Fibroblast of lung (primary cell): ENCODE results near the gene AOAH. TPM values are rescaled to one million over a fixed set of nuclear protein-coding genes. Genes with fewer than 3 reads are reported as not detected.

ENCODE experiments used
- DNase-seq, 2 donors: peaks; one replicate each; pipeline versions ENCODE4 v3.0.0 to v3.0.0-alpha.2; 2010; ENCODE audit warnings: low read depth in 2 of 2
- H2AFZ ChIP-seq: 2 replicates; pipeline ENCODE4 v1.5.1; 2012; ENCODE audit warnings: low read length, control low read depth, inconsistent platforms
- H3K27ac ChIP-seq: 2 replicates; pipeline ENCODE4 v1.5.1; 2011; ENCODE audit warnings: low read length, control low read depth; ENCODE audit not compliant: insufficient read depth
- H3K27me3 ChIP-seq: 2 replicates; pipeline ENCODE4 v1.5.1; 2011; ENCODE audit warnings: mild to moderate bottlenecking, low read length; ENCODE audit not compliant: control insufficient read depth, insufficient read depth
- H3K36me3 ChIP-seq: 2 replicates; pipeline ENCODE4 v1.5.1; 2011; ENCODE audit warnings: low read length; ENCODE audit not compliant: control insufficient read depth, insufficient read depth
- H3K4me1 ChIP-seq: 2 replicates; pipeline ENCODE4 v1.5.1; 2011; ENCODE audit warnings: low read length; ENCODE audit not compliant: control insufficient read depth, insufficient read depth; ENCODE audit errors: extremely low read depth
- H3K4me2 ChIP-seq: 2 replicates; pipeline ENCODE4 v1.5.1; 2011; ENCODE audit warnings: low read length, control low read depth; ENCODE audit not compliant: insufficient read depth; ENCODE audit errors: extremely low read depth
- H3K4me3 ChIP-seq, 4 experiments: fragments of 200-600 bp in 1 of 4; sonication (generic) in 1 of 4; replicated peaks in 1 of 4; 2 replicates each; pipeline ENCODE4 v1.5.1; 2011 to 2016; ENCODE audit warnings: low read length in 4 of 4, low read depth in 3 of 4, mild to moderate bottlenecking in 3 of 4, control low read depth in 2 of 4, inconsistent platforms in 1 of 4, mixed read lengths in 1 of 4; ENCODE audit not compliant: insufficient read depth in 1 of 4; ENCODE audit errors: control extremely low read depth in 1 of 4
- H3K79me2 ChIP-seq: 2 replicates; pipeline ENCODE4 v1.5.1; 2012; ENCODE audit warnings: mild to moderate bottlenecking, low read length, inconsistent platforms; ENCODE audit not compliant: control insufficient read depth, insufficient read depth
- H3K9ac ChIP-seq: 2 replicates; pipeline ENCODE4 v1.5.1; 2011; ENCODE audit warnings: mild to moderate bottlenecking, low read length, control low read depth; ENCODE audit not compliant: insufficient read depth
- H3K9me3 ChIP-seq: 2 replicates; pipeline ENCODE4 v1.5.1; 2012; ENCODE audit warnings: low read depth, low read length; ENCODE audit not compliant: control insufficient read depth, insufficient read depth
- H4K20me1 ChIP-seq: 2 replicates; pipeline ENCODE4 v1.5.1; 2011; ENCODE audit warnings: low read length; ENCODE audit not compliant: control insufficient read depth, insufficient read depth; ENCODE audit errors: extremely low read depth
- CTCF ChIP-seq, 2 donors: IDR thresholded peaks in 1 of 2; conservative IDR thresholded peaks in 1 of 2; 1 replicate in 1 of 2; 2 replicates in 1 of 2; pipeline ENCODE4 v1.5.1; 2011 to 2012; ENCODE audit warnings: low read length in 2 of 2, control low read depth in 1 of 2, inconsistent platforms in 1 of 2, low read depth in 1 of 2, mild to moderate bottlenecking in 1 of 2
- EZH2 ChIP-seq: IDR thresholded peaks from 2 replicates; pipeline ENCODE4 v1.5.1; 2012; ENCODE audit warnings: low read length, control low read depth, mild to moderate bottlenecking; ENCODE audit errors: missing control alignments
- polyA plus RNA-seq, 2 donors: library from polyadenylated mRNA; depleted of rRNA in 1 of 2; stranded (reverse) in 1 of 2; unstranded in 1 of 2; fragments of >200 nt; gene quantifications; 2 replicates each; pipeline ENCODE4 v1.2.1, GENCODE V29; 2011 to 2012; ENCODE audit warnings: missing spikeins in 1 of 2
- total RNA-seq: library from RNA; depleted of rRNA; stranded (reverse); fragments of >200 nt; gene quantifications from 2 replicates; pipeline ENCODE4 v1.2.1, GENCODE V29; 2014

Gene AOAH
- total and polyA plus RNA-seq, 2 donors (not counting 1 experiment from before 2014, with no cell fraction given) = not detected

DNA sequence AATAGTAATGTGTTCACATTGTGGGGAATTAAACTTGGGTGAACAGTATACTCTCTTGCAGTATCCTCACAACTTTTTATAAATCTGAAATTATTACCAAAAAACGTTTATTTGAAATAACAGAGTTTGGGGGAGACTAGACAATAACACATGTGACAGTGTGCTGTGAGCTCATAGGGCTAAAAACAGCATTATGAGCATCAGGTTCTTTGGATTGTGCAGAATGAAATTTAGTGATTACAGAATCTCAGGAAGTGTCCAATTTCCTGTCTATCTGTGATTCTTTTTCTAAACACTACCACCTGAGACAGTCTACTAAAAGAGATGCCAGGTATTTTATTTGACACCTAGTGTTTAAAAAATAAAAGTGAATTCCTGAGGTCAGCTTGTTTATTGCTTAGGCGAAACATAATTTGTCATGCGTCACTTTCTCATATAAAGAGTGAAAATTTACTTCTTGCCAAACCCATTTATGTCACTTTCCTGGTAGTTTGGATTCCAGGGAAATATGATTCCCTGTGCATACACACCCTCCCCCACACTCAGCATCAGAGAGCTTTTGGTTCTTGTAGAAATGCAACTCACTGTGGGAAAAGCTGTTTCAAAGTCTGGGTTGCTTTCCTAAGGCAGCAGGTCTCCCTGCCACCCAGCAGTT is 71.2 kb downstream of the AOAH start:
- no peak overlapping the region for H3K4me2 ChIP-seq
- no peaks in the 10 kb centered on the region for H3K27me3 ChIP-seq
- no peak for TF ChIP-seq CTCF (conservative IDR thresholded peaks at IDR 0.05 in 1 of 2, IDR thresholded peaks at IDR 0.05 in 1 of 2; ENCODE audit: low read depth in 1 of 2, low read length in 2 of 2)
- no peak for TF ChIP-seq EZH2
- no peak overlapping the region for H3K27ac ChIP-seq
- H3K4me1 ChIP-seq = no peaks in the 10 kb centered on the region
- no peaks in the 10 kb centered on the region for H3K79me2 ChIP-seq
- H2AFZ ChIP-seq = no peak overlapping the region
- H3K9ac ChIP-seq = no peak overlapping the region
- no peaks in the 10 kb centered on the region for H3K36me3 ChIP-seq
- no peaks in the 10 kb centered on the region for H3K9me3 ChIP-seq
- H4K20me1 ChIP-seq = no peaks in the 10 kb centered on the region
- DNase-seq = peak; percentile 77 to 80
- no peak overlapping the region for H3K4me3 ChIP-seq

DNA sequence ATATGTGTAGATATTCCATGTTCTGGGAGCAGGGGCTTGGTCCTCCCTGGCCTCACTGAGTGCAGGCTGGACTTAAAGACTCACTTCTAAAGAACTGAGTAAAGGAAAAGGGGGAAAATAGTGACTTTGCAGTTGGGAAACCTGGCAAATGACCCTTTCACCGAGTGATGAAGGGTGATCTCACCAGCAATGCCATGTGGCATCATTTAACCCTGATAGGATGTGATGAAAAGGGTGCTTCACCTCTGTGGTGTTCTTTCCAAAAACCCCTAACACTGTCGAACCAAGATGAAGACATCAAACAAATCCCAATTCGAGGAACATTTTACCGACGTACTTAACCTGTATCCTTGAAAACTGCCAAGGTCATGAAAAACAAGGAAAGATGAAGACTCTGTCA is 71.9 kb downstream of the AOAH start:
- no peaks in the 10 kb centered on the region for H3K27me3 ChIP-seq
- H4K20me1 ChIP-seq = no peaks in the 10 kb centered on the region
- no peaks in the 10 kb centered on the region for H3K9me3 ChIP-seq
- no peaks in the 10 kb centered on the region for H3K79me2 ChIP-seq
- H3K4me1 ChIP-seq = no peaks in the 10 kb centered on the region
- TF ChIP-seq EZH2 (no peak), CTCF (conservative IDR thresholded peaks at IDR 0.05 in 1 of 2, IDR thresholded peaks at IDR 0.05 in 1 of 2; ENCODE audit: low read depth in 1 of 2, low read length in 2 of 2) (no peak)
- H3K27ac ChIP-seq = no peak overlapping the region
- H3K9ac ChIP-seq = no peak overlapping the region
- no peak overlapping the region for H3K4me2 ChIP-seq
- no peak overlapping the region for H3K4me3 ChIP-seq
- no peak overlapping the region for H2AFZ ChIP-seq
- no peaks in the 10 kb centered on the region for H3K36me3 ChIP-seq
- no peak for DNase-seq

DNA sequence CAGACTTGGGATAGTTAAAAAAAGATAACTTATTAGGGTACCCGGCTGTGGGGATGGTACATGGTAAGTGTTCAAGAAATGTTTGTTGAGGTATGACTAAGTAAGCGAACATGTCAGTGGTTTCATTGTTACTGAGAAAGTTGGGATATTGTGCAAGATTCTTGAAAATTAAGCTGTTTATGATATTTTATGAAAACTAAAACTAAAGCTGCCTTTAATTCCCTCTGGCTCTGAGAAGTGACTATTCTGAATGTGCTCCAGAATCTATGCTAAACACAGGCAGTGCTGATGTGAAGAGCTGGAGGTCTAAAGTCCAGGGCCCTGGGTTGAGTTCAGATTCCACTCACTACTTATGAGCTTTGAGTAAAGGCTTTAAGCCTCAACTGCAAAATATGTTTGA is 72.9 kb downstream of the AOAH start:
- Histone ChIP-seq H3K4me3 (no peak overlapping the region), H3K27ac (no peak overlapping the region), H3K27me3 (no peaks in the 10 kb centered on the region), H3K9ac (no peak overlapping the region), H3K36me3 (no peaks in the 10 kb centered on the region), H2AFZ (no peak overlapping the region), H4K20me1 (no peaks in the 10 kb centered on the region), H3K4me2 (no peak overlapping the region), H3K79me2 (no peaks in the 10 kb centered on the region), H3K4me1 (no peaks in the 10 kb centered on the region), H3K9me3 (no peaks in the 10 kb centered on the region)
- peak; percentile 73 to 89 for DNase-seq
- TF ChIP-seq EZH2 (no peak), CTCF (conservative IDR thresholded peaks at IDR 0.05 in 1 of 2, IDR thresholded peaks at IDR 0.05 in 1 of 2; ENCODE audit: low read depth in 1 of 2, low read length in 2 of 2) (no peak)
